ENCODE results near the gene WDTC1. TPM values are rescaled to one million over a fixed set of nuclear protein-coding genes. Genes with fewer than 3 reads are reported as not detected.

WDTC1 gene
- total and polyA plus RNA-seq, 2 of the 8 experiments (the other 6 are each of a cell fraction or from before 2014, with no cell fraction given), result 7.5 to 18.7 TPM

- Histone ChIP-seq H2BK120ac (replicated peaks; ENCODE audit: low read depth, low read length) (no peak overlapping the region), H3K4me1 (replicated peaks in 1 of 4; ENCODE audit: control insufficient read depth in 3 of 4, insufficient read depth in 4 of 4, low read length in 3 of 4) (peaks cover 0 to 8% (median 6%) of the 10 kb centered on the region in 4 experiments; a peak in 5 of 7 replicates), H3K36me3 (ENCODE audit: control insufficient read depth in 2 of 4, insufficient read depth in 4 of 4, low read length in 3 of 4) (no peaks in the 10 kb centered on the region), H3K9ac (replicated peaks in 1 of 4; ENCODE audit: extremely low read depth in 1 of 4, low read depth in 3 of 4, low read length in 3 of 4) (no peak overlapping the region), H3K4ac (replicated peaks; ENCODE audit: insufficient read length, low read depth, low read length) (no peak overlapping the region), H3K27ac (ENCODE audit: low read depth, low read length) (no peak overlapping the region), H4K5ac (ENCODE audit: insufficient read length, low read depth, low read length) (no peak overlapping the region), H3K23me2 (ENCODE audit: low read depth, low read length) (peaks cover 11% of the 10 kb centered on the region), H3K23ac (ENCODE audit: insufficient read length) (no peak overlapping the region), H2BK5ac (ENCODE audit: low read depth, low read length) (no peak overlapping the region), H4K91ac (replicated peaks; ENCODE audit: insufficient read length, low read length) (no peak overlapping the region), H3K79me2 (ENCODE audit: control insufficient read depth in 1 of 2, insufficient read depth in 2 of 2, low read length in 2 of 2) (0 out of 4 replicates have a peak, but pooled peaks cover 0 to 3% of the 10 kb centered on the region in 2 experiments), H2AK5ac (ENCODE audit: low read depth, low read length) (no peak overlapping the region), H4K8ac (ENCODE audit: extremely low read depth, insufficient read depth, low read length) (no peak overlapping the region), H3K4me2 (ENCODE audit: insufficient read depth in 1 of 2, low read depth in 2 of 2, low read length in 2 of 2) (no peak overlapping the region), H3K9me3 (ENCODE audit: insufficient read depth in 2 of 2, low read depth in 1 of 2, low read length in 1 of 2) (no peaks in the 10 kb centered on the region), H3K56ac (replicated peaks; ENCODE audit: insufficient read length, low read depth, low read length) (no peak overlapping the region), H2BK20ac (ENCODE audit: low read length) (no peak overlapping the region), H4K20me1 (replicated peaks in 1 of 2; ENCODE audit: control insufficient read depth in 1 of 2, insufficient read depth in 2 of 2, low read length in 2 of 2) (peaks cover 0 to 4% of the 10 kb centered on the region in 2 experiments), H3K4me3 (ENCODE audit: extremely low read depth in 1 of 4, insufficient read depth in 2 of 4, low read depth in 3 of 4, low read length in 4 of 4) (no peak overlapping the region), H3K14ac (ENCODE audit: insufficient read length) (no peak overlapping the region), H3K18ac (ENCODE audit: extremely low read depth, low read length) (no peak overlapping the region), H2BK12ac (ENCODE audit: low read depth, low read length) (no peak overlapping the region), H3K27me3 (replicated peaks in 1 of 4; ENCODE audit: control insufficient read depth in 3 of 4, extremely low read depth in 1 of 4, insufficient read depth in 3 of 4, low read length in 3 of 4) (peaks cover 0 to 3% (median 0%) of the 10 kb centered on the region in 4 experiments; a peak in 2 of 7 replicates), H2BK15ac (ENCODE audit: low read length) (no peak overlapping the region), H3K79me1 (ENCODE audit: low read depth, low read length) (no peaks in the 10 kb centered on the region), H2AFZ (ENCODE audit: low read length) (no peak overlapping the region)
- ChIA-PET CTCF (ENCODE audit: partially characterized antibody) (interaction anchor here (0.7 to 2.2 kb wide), 3 partner anchors 40 to 46 kb away, joined by 3 to 6 read pairs (median 5); no protein-coding TSS in a partner anchor), POLR2A (ENCODE audit: partially characterized antibody) (no interaction called here)
- no peak for TF ChIP-seq SUZ12 (IDR thresholded peaks at IDR 0.05; ENCODE audit: low read length)
- TF ChIP-seq RXRA (IDR thresholded peaks at IDR 0.05; ENCODE audit: insufficient read depth, low read depth, low read length), result no peak
- TF ChIP-seq RNF2 (IDR thresholded peaks at IDR 0.05; ENCODE audit: borderline replicate concordance, low read depth, low read length, missing control alignments, poor library complexity, severe bottlenecking), result no peak
- no peak for DNase-seq (ENCODE audit: low read depth in 1 of 2, low spot score in 2 of 2)
- FAIRE-seq, result no peak
Observed at GRCh38 chr1:27238032-27238431, 3.6 kb downstream of the WDTC1 start.
